Thyroid gland (tissue), 4 donors: ENCODE data around the gene ROPN1B. TPM values are rescaled to one million over a fixed set of nuclear protein-coding genes. Genes with fewer than 3 reads are reported as not detected.
"Not testable (repeated sequence)": the region's sequence is repeated elsewhere in the genome, so short reads cannot be mapped to it uniquely, and the experiment has no call there.

ENCODE experiments used
- DNase-seq, 2 donors: peaks; one replicate each; pipeline ENCODE4 v3.0.0-alpha.2; 2019
- H3K27ac ChIP-seq, 3 donors: fragments of 200-600 bp; sonication (generic); 1 replicate in 2 of 3; 2 replicates in 1 of 3; pipeline ENCODE4 v1.5.1; 2016 to 2019; ENCODE audit warnings: mild to moderate bottlenecking in 1 of 3, moderate library complexity in 1 of 3
- H3K27me3 ChIP-seq: fragments of 200-600 bp; sonication (generic); one replicate; pipeline ENCODE4 v1.5.1; 2019
- H3K36me3 ChIP-seq, 2 donors: fragments of 200-600 bp; sonication (generic); one replicate each; pipeline ENCODE4 v1.5.1; 2016 to 2019
- H3K4me1 ChIP-seq, 2 donors: fragments of 200-600 bp; sonication (generic); one replicate each; pipeline ENCODE4 v1.5.1; 2017 to 2019
- H3K4me3 ChIP-seq, 3 donors: fragments of 200-600 bp; sonication (generic); replicated peaks in 1 of 3; 1 replicate in 2 of 3; 2 replicates in 1 of 3; pipeline ENCODE4 v1.5.1; 2016; ENCODE audit warnings: mild to moderate bottlenecking in 1 of 3
- H3K9me3 ChIP-seq: fragments of 200-600 bp; sonication (generic); one replicate; pipeline ENCODE4 v1.5.1; 2017
- CTCF ChIP-seq, 6 experiments: fragments of 200-600 bp in 3 of 6; fragments of 450-650 bp in 3 of 6; sonication (generic) in 3 of 6; IDR thresholded peaks; one replicate each; pipeline ENCODE4 v1.5.1; 2016 to 2019; ENCODE audit warnings: antibody characterized with exemption in 6 of 6, mild to moderate bottlenecking in 2 of 6, inconsistent platforms in 1 of 6, moderate library complexity in 1 of 6
- WGBS, 2 donors: methylation state at CpG; one replicate each; pipeline ENCODE4 v1.1.5; 2017; 5-methylcytosine and 5-hydroxymethylcytosine counted together
- intact Hi-C: fragments of 100-400 bp; cut with DNase I; formaldehyde crosslinking; loops from one replicate; pipeline ENCODE4 v1.15.1; 2023
- total RNA-seq, 4 donors: library from RNA; depleted of rRNA; stranded (reverse); fragments of >200 nt; gene quantifications; one replicate each; pipeline ENCODE4 v1.2.3, GENCODE V29; 2016

The ROPN1B gene
- total RNA-seq, 4 donors from 2014 or later: 0.54 to 2.4 (median 1.5) TPM

GRCh38 chr3:125928771-125929545 is 40.0 kb upstream of the ROPN1B start:
- intact Hi-C loops, H3K9me3 ChIP-seq, H3K27me3 ChIP-seq, H3K27ac ChIP-seq, H3K4me3 ChIP-seq, H3K4me1 ChIP-seq, H3K36me3 ChIP-seq: not testable (repeated sequence)
- peak; percentile 53 to 60 for DNase-seq
- peak; percentile 37 to 75 (median 52) for TF ChIP-seq CTCF (IDR thresholded peaks at IDR 0.05)
- WGBS, 2 donors: 32 to 37% methylated on average over 22 of the region's 22 CpGs

GRCh38 chr3:125929765-125930164 is 39.2 kb upstream of the ROPN1B start:
- H3K27me3 ChIP-seq, H3K36me3 ChIP-seq, H3K4me1 ChIP-seq, H3K27ac ChIP-seq, intact Hi-C loops, H3K9me3 ChIP-seq, DNase-seq, H3K4me3 ChIP-seq: not testable (repeated sequence)
- WGBS, 2 donors: 33 to 54% methylated on average over 5 of the region's 5 CpGs

- H3K27ac ChIP-seq, H3K4me1 ChIP-seq, H3K9me3 ChIP-seq, intact Hi-C loops, DNase-seq, H3K4me3 ChIP-seq, H3K27me3 ChIP-seq, H3K36me3 ChIP-seq: not testable (repeated sequence)
- 56 to 84% methylated on average over 8 to 14 of the region's 14 CpGs for WGBS, 2 donors
These were observed 37.6 kb upstream of the ROPN1B start for GRCh38 chr3:125931355-125931880.

DNA sequence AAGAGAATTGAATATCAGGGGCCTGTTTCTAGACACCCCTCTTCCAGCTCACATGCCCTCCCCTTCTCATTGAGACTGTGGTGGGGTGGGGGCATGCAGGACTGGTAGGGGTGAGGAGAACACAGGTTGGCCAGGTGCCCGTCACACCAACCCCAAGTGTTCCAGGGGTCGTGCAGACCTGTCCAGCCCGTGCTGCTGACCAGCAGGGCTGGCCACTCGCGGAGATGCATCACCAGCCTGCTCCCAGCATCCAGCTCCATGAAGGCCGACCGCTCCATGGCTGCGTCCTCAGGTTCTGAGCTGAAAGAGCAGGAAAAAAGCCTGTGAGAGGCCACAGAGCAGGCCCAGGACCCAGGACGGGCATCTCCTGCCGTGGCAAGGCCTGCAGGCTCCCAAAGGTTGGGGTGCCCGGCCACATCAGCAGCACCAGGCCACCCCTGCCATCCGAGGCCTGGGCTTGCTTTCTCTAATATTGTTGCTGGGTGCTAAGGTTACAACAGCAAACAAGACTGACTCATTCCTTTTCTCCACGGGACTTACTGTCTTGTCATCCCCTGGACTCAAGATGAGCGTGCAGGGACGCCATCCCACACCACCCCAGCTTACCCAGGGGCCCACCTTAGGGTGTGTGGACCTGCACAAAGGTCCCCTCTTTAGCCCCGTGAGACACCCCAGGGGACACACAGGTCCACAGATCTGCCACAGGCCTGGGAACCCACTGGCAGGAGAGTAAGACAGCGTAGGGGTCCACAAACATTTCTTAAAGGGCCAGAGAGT is 35.4 kb upstream of the ROPN1B start:
- intact Hi-C loops, H3K27me3 ChIP-seq, H3K27ac ChIP-seq, H3K36me3 ChIP-seq, DNase-seq, H3K9me3 ChIP-seq, H3K4me3 ChIP-seq, H3K4me1 ChIP-seq: not testable (repeated sequence)
- WGBS, 2 donors: 83 to 89% methylated on average over 8 to 13 of the region's 17 CpGs

DNA sequence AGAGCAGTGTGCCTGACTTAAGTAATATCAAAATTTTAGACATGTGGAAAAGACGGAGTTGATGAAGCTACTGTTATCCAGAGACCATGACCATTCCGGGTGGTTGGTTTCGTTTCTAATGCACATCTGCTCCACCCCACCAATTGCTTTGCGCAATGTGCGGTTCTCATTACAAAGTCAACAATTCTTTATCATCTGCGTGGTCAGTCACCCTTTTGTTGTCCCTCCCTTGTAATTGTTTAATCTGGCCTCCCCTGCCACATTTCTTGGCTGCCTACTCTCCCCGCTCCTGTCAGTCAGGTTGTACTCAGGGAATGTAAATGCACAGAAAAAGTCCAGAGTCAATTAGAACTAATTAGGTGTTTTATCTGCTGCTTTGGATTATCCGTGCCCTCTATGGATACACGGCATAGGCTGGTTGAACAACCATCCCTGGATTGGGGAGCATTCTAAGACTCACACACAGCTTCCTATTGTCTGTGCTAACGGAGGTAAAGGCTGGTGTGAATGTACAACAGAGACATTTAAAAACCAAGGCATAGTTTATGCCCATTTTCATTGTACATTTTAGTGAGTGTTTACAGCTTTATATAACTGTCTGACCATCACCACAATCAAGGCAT is 33.6 kb upstream of the ROPN1B start:
- intact Hi-C loops, H3K27ac ChIP-seq, DNase-seq, H3K4me1 ChIP-seq, H3K27me3 ChIP-seq, H3K36me3 ChIP-seq, H3K9me3 ChIP-seq, H3K4me3 ChIP-seq: not testable (repeated sequence)
- 82 to 83% methylated on average over 10 of the region's 10 CpGs for WGBS, 2 donors

DNA sequence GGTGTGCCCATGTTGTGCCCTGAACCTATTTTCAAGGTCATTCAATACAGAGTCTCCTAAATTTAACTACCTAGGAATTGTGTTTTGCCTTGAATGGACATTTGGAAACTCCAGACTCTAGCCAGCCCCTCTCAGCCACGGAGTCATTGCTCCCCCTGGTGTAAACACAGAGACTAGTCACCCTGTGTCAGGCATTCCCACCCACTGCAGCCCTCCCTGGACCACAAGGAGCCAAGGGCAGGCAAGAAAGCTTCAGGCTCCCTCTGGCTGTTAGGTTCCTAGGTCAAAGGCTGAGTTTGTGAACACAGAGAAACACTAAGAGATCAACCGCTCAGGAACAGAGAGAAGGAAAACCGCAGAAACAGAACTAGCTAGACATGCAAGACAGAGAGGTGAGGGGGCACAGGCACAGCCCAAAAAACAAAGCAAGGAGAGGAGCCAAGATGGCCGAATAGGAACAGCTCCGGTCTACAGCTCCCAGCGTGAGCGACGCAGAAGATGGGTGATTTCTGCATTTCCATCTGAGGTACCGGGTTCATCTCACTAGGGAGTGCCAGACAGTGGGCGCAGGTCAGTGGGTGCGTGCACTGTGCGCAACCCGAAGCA is 32.7 kb upstream of the ROPN1B start:
- DNase-seq, H3K9me3 ChIP-seq, H3K36me3 ChIP-seq, H3K27ac ChIP-seq, H3K27me3 ChIP-seq, H3K4me3 ChIP-seq, intact Hi-C loops, H3K4me1 ChIP-seq: not testable (repeated sequence)
- WGBS, 2 donors: 89 to 91% methylated on average over 13 of the region's 13 CpGs
- TF ChIP-seq CTCF (IDR thresholded peaks at IDR 0.05): peak in 2 of 6 experiments; percentile 13 to 15

- 77 to 81% methylated on average over 10 to 11 of the region's 13 CpGs for WGBS, 2 donors
- H3K9me3 ChIP-seq, H3K36me3 ChIP-seq, DNase-seq, H3K4me1 ChIP-seq, intact Hi-C loops, H3K4me3 ChIP-seq, H3K27ac ChIP-seq, H3K27me3 ChIP-seq: not testable (repeated sequence)
These were observed 32.1 kb upstream of the ROPN1B start for GRCh38 chr3:125936891-125937290.

DNA sequence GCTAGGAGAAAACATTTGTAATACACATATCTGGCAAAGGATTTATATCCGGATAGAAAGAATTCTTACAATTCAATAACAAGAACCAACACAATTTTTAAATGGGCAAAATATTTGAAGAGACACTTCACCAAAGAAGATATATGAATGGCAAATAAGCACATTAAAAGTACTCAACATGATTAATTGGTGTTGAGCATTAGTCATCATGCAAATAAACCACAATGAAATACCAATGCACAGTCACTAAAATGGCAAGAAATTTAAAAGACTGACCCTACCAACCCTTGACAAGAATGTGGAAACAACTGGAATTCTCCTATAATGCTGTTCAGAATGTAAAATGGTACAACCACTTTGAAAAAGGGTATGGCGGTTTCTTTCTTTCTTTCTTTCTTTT is 21.2 kb upstream of the ROPN1B start:
- H3K27ac ChIP-seq, H3K36me3 ChIP-seq, intact Hi-C loops, DNase-seq, H3K4me3 ChIP-seq, H3K4me1 ChIP-seq, H3K27me3 ChIP-seq, H3K9me3 ChIP-seq: not testable (repeated sequence)
- WGBS, 2 donors: 97 to 98% methylated on average over 2 of the region's 2 CpGs

- WGBS, 2 donors: 67 to 76% methylated on average over 3 of the region's 3 CpGs
- H3K4me1 ChIP-seq, H3K27ac ChIP-seq, H3K9me3 ChIP-seq, intact Hi-C loops, DNase-seq, H3K27me3 ChIP-seq, H3K4me3 ChIP-seq, H3K36me3 ChIP-seq: not testable (repeated sequence)
These were observed 20.1 kb upstream of the ROPN1B start for GRCh38 chr3:125948901-125949300.

- H3K27me3 ChIP-seq, DNase-seq: not testable (repeated sequence)
- 92 to 100% methylated on average over 2 to 3 of the region's 3 CpGs for WGBS, 2 donors
These were observed 17.8 kb upstream of the ROPN1B start for GRCh38 chr3:125951176-125951575.

More at GRCh38 chr3:125951176-125951575, 17.8 kb upstream of the ROPN1B start:
- intact Hi-C loops, H3K4me3 ChIP-seq, H3K36me3 ChIP-seq, H3K27ac ChIP-seq, H3K9me3 ChIP-seq, H3K4me1 ChIP-seq: not testable (repeated sequence)
